CD4-positive, alpha-beta T cell treated with Interleukin-21 for 1 hour (primary cell): ENCODE measurements around the gene PTPN3.

Experiments
- DNase-seq: peaks from one replicate; pipeline ENCODE4 v3.0.0-alpha.2; 2020

The PTPN3 gene

GRCh38 chr9:109451311-109452025, 46.6 kb downstream of the PTPN3 start:
- no peak for DNase-seq

GRCh38 chr9:109450346-109450745, 47.8 kb downstream of the PTPN3 start:
- no peak for DNase-seq

GRCh38 chr9:109449036-109449798, 48.9 kb downstream of the PTPN3 start:
- no peak for DNase-seq

- DNase-seq, result no peak
Measured at GRCh38 chr9:109448223-109448622, 49.9 kb downstream of the PTPN3 start.

- DNase-seq, result no peak
Measured at GRCh38 chr9:109447329-109448076, 50.6 kb downstream of the PTPN3 start.

- no peak for DNase-seq
Measured at GRCh38 chr9:109444771-109445320, 53.3 kb downstream of the PTPN3 start.

- no peak for DNase-seq
Measured at GRCh38 chr9:109442716-109443115, 55.4 kb downstream of the PTPN3 start.

- DNase-seq, result no peak
Measured at GRCh38 chr9:109441296-109441695, 56.8 kb downstream of the PTPN3 start.

GRCh38 chr9:109440797-109441287, 57.3 kb downstream of the PTPN3 start:
- DNase-seq, result peak; percentile 40

GRCh38 chr9:109440117-109440515, 58.0 kb downstream of the PTPN3 start:
- no peak for DNase-seq

GRCh38 chr9:109439378-109440116, 58.6 kb downstream of the PTPN3 start:
- DNase-seq, result no peak

GRCh38 chr9:109437286-109437685, 60.8 kb downstream of the PTPN3 start:
- no peak for DNase-seq

- no peak for DNase-seq
Measured at GRCh38 chr9:109436071-109436470, 62.0 kb downstream of the PTPN3 start.

- no peak for DNase-seq
Measured at GRCh38 chr9:109433476-109433875, 64.6 kb downstream of the PTPN3 start.

GRCh38 chr9:109430231-109430630, 67.9 kb downstream of the PTPN3 start:
- DNase-seq, result no peak

- no peak for DNase-seq
Measured at GRCh38 chr9:109428854-109429253, 69.3 kb downstream of the PTPN3 start.

- DNase-seq, result no peak
Measured at GRCh38 chr9:109427886-109428285, 70.2 kb downstream of the PTPN3 start.

GRCh38 chr9:109426626-109427402, 71.3 kb downstream of the PTPN3 start:
- DNase-seq, result no peak

- DNase-seq, result no peak
Measured at GRCh38 chr9:109424618-109425017, 73.5 kb downstream of the PTPN3 start.

GRCh38 chr9:109423877-109424276, 74.2 kb downstream of the PTPN3 start:
- DNase-seq, result no peak

GRCh38 chr9:109422641-109423040, 75.5 kb downstream of the PTPN3 start:
- DNase-seq, result no peak
